AG08395 (cell line): Measurements from ENCODE around the gene CFHR5.
A peak's percentile ranks its signal among the peaks of the same experiment; 100 is the strongest.
"Not testable (repeated sequence)": the region's sequence is repeated elsewhere in the genome, so short reads cannot be mapped to it uniquely, and the experiment has no call there.

Source experiments
- DNase-seq: peaks from one replicate; pipeline ENCODE4 v3.0.0; 2012; ENCODE audit warnings: mixed read lengths, low spot score

The CFHR5 gene

GRCh38 chr1:196977278-196977677, at the start of gene CFHR5:
TSS of gene CFHR5 (plus strand) at chr1:196977556. CDS start at chr1:196977665, 109 bp downstream.
- DNase-seq = no peak

DNA sequence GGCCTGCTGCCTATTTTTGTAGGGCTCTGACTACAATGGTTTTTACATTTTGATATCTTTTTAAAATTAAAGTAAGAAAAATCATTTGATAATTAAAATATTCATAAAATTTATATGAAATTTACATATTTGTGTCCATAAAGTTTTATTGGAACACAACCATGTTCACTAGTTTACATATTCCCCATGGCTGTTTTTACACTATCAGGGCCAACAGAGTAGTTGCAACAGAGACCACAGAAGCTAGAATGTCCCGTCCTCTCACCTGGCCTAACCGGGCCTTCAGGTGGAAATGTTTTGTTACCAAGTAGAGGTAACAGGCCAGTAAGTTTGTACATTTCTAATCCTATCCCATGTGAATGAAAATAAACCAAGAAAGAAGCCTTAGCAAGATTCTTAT, 44.5 kb upstream of the CFHR5 start:
- DNase-seq = not testable (repeated sequence)

DNA sequence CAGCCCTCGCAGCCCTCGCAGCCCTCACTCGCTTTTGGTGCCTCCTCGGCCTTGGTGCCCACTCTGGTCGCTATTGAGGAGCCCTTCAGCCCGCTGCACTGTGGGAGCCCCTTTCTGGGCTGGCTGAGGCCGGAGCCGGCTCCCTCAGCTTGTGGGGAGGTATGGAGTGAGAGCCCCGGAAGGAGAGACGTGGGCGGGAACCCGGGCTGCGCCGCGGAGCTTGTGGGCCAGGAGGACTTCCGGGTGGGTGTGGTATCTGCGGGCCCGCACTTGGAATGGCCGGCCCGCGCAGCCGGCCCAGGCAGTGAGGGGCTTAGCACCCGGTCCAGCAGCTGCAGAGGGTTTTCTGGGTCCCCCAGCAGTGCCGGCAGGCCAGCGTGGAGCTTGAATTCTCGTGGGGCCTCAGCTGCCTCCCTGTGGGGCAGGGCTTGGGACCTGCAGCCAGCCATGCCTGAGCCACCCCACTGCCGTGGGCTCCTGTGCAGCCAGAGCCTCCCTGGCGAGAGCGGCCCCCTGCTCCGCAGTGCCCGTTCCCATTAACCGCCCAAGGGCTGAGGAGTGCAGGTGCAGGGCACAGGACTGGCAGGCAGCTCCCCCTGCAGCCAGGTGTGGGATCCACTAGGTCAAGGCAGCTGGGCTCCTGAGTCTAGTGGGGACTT, 43.7 kb upstream of the CFHR5 start:
- no peak for DNase-seq

DNA sequence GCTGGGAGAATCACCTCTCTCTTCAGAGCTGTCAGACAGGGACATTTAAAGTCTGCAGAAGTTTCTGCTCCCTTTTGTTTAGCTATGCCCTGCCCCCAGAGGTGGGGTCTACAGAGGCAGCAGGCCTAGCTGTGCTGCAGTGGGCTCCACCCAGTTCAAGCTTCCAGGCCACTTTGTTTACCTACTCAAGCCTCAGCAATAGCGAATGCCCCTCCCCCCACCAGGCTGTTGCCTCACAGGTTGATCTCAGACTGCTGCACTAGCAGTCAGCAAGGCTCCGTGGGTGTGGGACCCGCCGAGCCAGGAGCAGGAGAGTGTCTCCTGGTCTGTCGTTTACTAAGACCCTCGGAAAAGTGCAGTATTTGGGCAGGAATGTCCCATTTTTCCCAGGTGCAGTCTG, 35.9 kb upstream of the CFHR5 start:
- DNase-seq = not testable (repeated sequence)

- not testable (repeated sequence) for DNase-seq
These were observed 33.8 kb upstream of the CFHR5 start, which contains the start of gene CFHR2 for GRCh38 chr1:196943568-196943967. TSS of gene CFHR2 (plus strand) at chr1:196943738. CDS start at chr1:196943881, 143 bp downstream.

GRCh38 chr1:196951711-196952394, 25.5 kb upstream of the CFHR5 start:
- peak; percentile 1 for DNase-seq

DNA sequence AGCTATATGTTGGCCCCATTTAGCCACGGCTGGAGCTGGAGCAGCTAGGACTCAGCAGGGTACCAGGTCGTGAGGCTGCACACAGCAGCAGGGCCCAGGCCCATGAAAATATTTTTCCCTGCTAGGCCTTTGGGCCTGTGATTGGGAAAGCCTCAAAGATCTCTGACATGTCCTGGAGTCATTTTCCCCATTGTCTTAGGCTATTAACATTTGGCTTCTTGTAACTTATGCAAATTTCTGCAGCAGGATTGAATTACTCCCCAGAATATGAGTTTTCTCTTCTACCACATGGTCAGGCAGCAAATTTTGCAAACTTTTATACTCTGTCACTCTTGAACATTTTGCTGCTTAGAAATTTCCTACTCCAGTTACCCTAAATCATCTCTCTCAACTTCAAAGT, 22.6 kb upstream of the CFHR5 start:
- no peak for DNase-seq

GRCh38 chr1:196955926-196956325, 21.4 kb upstream of the CFHR5 start:
- no peak for DNase-seq

DNA sequence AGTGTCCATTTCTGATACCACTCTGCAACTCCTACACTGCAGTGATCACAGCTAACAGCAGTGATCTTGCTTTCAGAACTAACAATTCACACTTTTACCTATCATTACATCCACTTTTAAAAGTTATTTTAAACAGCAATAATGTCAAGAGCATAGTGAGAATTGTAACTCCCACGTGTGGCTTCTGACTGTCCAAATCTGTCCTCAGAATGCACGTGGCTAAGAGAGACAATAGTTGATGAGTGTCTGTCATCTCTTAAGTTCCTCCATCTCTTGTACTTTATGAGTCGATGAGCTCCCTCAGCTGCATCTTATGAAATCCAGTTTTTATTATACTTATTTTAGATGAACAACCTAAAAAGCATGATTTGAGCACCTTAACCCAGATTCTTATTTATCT, 16.5 kb upstream of the CFHR5 start:
- DNase-seq = no peak

- DNase-seq = no peak
These were observed 7.2 kb upstream of the CFHR5 start for GRCh38 chr1:196970182-196970581.

- no peak for DNase-seq
These were observed 1.1 kb upstream of the CFHR5 start for GRCh38 chr1:196976278-196976677.

- no peak for DNase-seq
These were observed 3.5 kb downstream of the CFHR5 start for GRCh38 chr1:196980859-196981258.

- not testable (repeated sequence) for DNase-seq
These were observed 4.9 kb downstream of the CFHR5 start for GRCh38 chr1:196982247-196982646.

DNA sequence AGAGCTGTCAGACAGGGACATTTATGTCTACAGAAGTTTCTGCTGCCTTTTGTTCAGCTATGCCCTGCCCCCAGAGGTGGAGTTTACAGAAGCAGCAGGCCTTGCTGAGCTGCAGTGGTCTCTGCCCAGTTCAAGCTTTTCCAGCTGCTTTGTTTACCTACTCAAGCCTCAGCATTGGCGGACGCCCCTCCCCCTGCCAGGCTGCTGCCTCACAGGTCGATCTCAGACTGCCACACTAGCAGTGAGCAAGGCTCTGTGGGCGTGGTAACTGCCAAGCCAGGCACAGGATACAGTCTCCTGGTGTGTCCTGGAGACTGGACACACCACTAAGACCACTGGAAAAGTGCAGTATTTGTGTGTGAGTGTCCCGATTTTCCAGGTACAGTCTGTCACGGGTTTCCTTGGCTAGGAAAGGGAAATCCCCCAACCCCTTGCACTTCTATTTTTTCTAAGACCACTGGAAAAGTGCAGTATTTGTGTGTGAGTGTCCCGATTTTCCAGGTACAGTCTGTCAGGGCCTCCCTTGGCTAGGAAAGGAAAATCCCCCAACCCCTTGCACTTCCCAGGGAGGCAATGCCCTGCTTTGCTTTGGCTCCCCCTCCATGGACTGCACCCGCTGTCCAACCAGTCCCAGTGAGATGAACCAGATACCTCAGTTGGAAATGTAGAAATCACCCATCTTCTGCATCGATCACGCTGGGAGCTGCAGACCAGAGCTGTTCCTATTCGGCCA, 14.7 kb downstream of the CFHR5 start:
- DNase-seq = not testable (repeated sequence)

- no peak for DNase-seq
These were observed 16.6 kb downstream of the CFHR5 start for GRCh38 chr1:196993916-196994315.

GRCh38 chr1:196997423-196997822, 20.1 kb downstream of the CFHR5 start:
- peak; percentile 79 for DNase-seq

DNA sequence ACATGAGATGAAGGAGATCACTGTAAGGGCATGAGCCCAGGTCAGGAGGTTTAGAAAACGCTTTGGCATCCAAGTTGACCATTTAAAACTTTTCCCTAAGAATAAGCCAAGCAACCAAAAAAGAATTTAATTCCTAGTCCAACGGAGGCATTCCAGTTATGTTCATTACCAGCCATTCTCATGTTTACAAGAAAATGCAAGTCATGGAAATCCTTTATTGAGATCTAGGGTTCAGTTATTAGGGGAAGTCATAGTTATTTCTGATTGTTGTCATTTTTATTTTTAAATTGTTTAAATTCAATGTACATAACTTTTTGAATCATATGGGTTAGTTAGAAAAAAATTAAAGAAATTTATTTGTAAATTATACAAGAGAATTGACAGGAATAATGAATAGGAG, 24.5 kb downstream of the CFHR5 start:
- no peak for DNase-seq

DNA sequence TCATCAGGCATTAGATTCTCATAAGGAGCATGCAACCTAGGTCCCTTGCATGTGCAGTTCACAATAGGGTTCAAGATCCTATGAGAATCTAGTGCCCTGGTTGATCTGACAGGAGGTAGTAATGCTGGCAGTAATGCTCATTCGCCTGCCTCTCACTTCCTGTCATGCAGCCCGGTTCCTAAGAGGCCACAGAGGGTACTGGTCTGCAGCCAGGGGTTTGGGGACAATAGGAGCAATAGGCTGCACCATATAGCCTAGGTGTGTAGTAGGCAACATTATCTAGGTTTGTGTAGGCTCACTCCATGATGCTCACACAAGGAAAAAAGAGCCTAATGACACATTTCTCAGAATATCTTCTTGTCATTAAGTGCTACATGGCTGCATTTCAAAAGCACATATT, 25.8 kb downstream of the CFHR5 start:
- DNase-seq = no peak

- no peak for DNase-seq
These were observed 31.5 kb downstream of the CFHR5 start for GRCh38 chr1:197008861-197009260.

- no peak for DNase-seq
These were observed 34.3 kb downstream of the CFHR5 start for GRCh38 chr1:197011614-197012013.

GRCh38 chr1:197013234-197013633, 35.9 kb downstream of the CFHR5 start:
- DNase-seq = no peak

- no peak for DNase-seq
These were observed 39.4 kb downstream of the CFHR5 start for GRCh38 chr1:197016751-197017150.

GRCh38 chr1:197017558-197018146, 40.3 kb downstream of the CFHR5 start:
- no peak for DNase-seq
